ENCODE measurements around the gene REXO1.
A peak's percentile ranks its signal among the peaks of the same experiment; 100 is the strongest.
"Not testable (repeated sequence)": the region's sequence is repeated elsewhere in the genome, so short reads cannot be mapped to it uniquely, and the experiment has no call there.

Gene REXO1

GRCh38 chr19:1880611-1881392, 32.5 kb upstream of the REXO1 start:
- no peak for DNase-seq (ENCODE audit: extremely low read depth, low read depth)
- no peak for TF ChIP-seq CTCF (IDR thresholded peaks at IDR 0.05; ENCODE audit: low read depth, low read length, missing control alignments)
- no peak overlapping the region for H3K4me3 ChIP-seq (replicated peaks; ENCODE audit: low read depth, low read length)

- H3K4me3 ChIP-seq (replicated peaks; ENCODE audit: low read depth, low read length); DNase-seq (ENCODE audit: extremely low read depth, low read depth): not testable (repeated sequence)
Observed at GRCh38 chr19:1879982-1880381, 31.7 kb upstream of the REXO1 start.

GRCh38 chr19:1878583-1878982, 30.3 kb upstream of the REXO1 start:
- H3K4me3 ChIP-seq (replicated peaks; ENCODE audit: low read depth, low read length); DNase-seq (ENCODE audit: extremely low read depth, low read depth): not testable (repeated sequence)

GRCh38 chr19:1877280-1877660, 29.0 kb upstream of the REXO1 start:
- not testable (repeated sequence) for H3K4me3 ChIP-seq (replicated peaks; ENCODE audit: low read depth, low read length); DNase-seq (ENCODE audit: extremely low read depth, low read depth)

GRCh38 chr19:1876496-1877279, 28.4 kb upstream of the REXO1 start:
- DNase-seq (ENCODE audit: extremely low read depth, low read depth): not testable (repeated sequence)
- peak overlapping the region; percentile 52 for H3K4me3 ChIP-seq (replicated peaks; ENCODE audit: low read depth, low read length)
- peak; percentile 20 for TF ChIP-seq CTCF (IDR thresholded peaks at IDR 0.05; ENCODE audit: low read depth, low read length, missing control alignments)

- peak; percentile 63 for DNase-seq (ENCODE audit: extremely low read depth, low read depth)
- no peak for TF ChIP-seq CTCF (IDR thresholded peaks at IDR 0.05; ENCODE audit: low read depth, low read length, missing control alignments)
Observed at GRCh38 chr19:1875646-1876495, 27.6 kb upstream of the REXO1 start.

GRCh38 chr19:1875265-1875645, 27.0 kb upstream of the REXO1 start:
- H3K4me3 ChIP-seq (replicated peaks; ENCODE audit: low read depth, low read length): peak overlapping the region; percentile 52
- DNase-seq (ENCODE audit: extremely low read depth, low read depth): not testable (repeated sequence)

More at GRCh38 chr19:1875646-1876495, 27.6 kb upstream of the REXO1 start:
- peak overlapping the region; percentile 52 for H3K4me3 ChIP-seq (replicated peaks; ENCODE audit: low read depth, low read length)

- TF ChIP-seq CTCF (IDR thresholded peaks at IDR 0.05; ENCODE audit: low read depth, low read length, missing control alignments): no peak
- no peak for DNase-seq (ENCODE audit: extremely low read depth, low read depth)
- peak overlapping the region; percentile 52 for H3K4me3 ChIP-seq (replicated peaks; ENCODE audit: low read depth, low read length)
Observed at GRCh38 chr19:1874554-1875185, 26.4 kb upstream of the REXO1 start.

Measured in HFF-Myc (cell line).